HL-60 (cell line): ENCODE data around the gene GFER.

Source experiments
- DNase-seq, 2 experiments: peaks; one replicate each; pipeline ENCODE4 v3.0.0-alpha.2; 2010 to 2020; ENCODE audit warnings: low read depth in 1 of 2, low spot score in 1 of 2
- H3K27ac ChIP-seq: fragments of 250-450 bp; sonication (Bioruptor Pico); replicated peaks from 2 replicates; pipeline ENCODE4 v1.5.1; 2020; ENCODE audit warnings: mild to moderate bottlenecking, moderate library complexity
- H3K27me3 ChIP-seq: fragments of 250-450 bp; sonication (Bioruptor Pico); 2 replicates; pipeline ENCODE4 v1.5.1; 2021; ENCODE audit warnings: mild to moderate bottlenecking, moderate library complexity; ENCODE audit not compliant: insufficient read depth, poor library complexity, severe bottlenecking
- H3K4me3 ChIP-seq: replicated peaks from 2 replicates; pipeline ENCODE4 v1.5.1; 2011; ENCODE audit warnings: mild to moderate bottlenecking, control low read depth, low read length; ENCODE audit not compliant: insufficient read depth
- CTCF ChIP-seq: IDR thresholded peaks from one replicate; pipeline ENCODE4 v1.5.1; 2011; ENCODE audit warnings: low read length, control low read depth, inconsistent platforms; ENCODE audit not compliant: insufficient read depth
- GABPA ChIP-seq: IDR thresholded peaks from 2 replicates; pipeline ENCODE4 v1.6.1; 2012; ENCODE audit warnings: low read depth
- POLR2AphosphoS5 ChIP-seq: IDR thresholded peaks from 2 replicates; pipeline ENCODE4 v1.6.1; 2012; ENCODE audit warnings: low read depth
- REST ChIP-seq: IDR thresholded peaks from 2 replicates; pipeline ENCODE4 v1.6.1; 2012; ENCODE audit warnings: low read depth; ENCODE audit not compliant: insufficient replicate concordance
- SPI1 ChIP-seq: IDR thresholded peaks from 2 replicates; pipeline ENCODE4 v1.6.1; 2012; ENCODE audit warnings: low read depth, mild to moderate bottlenecking, borderline replicate concordance

The GFER gene

GRCh38 chr16:1992704-1993317 lies 8.8 kb downstream of the GFER start:
- TF ChIP-seq CTCF (no peak), POLR2AphosphoS5 (no peak), GABPA (no peak), REST (no peak), SPI1 (no peak)
- DNase-seq: no peak
- no peak overlapping the region for H3K4me3 ChIP-seq

GRCh38 chr16:1993731-1994131 lies 9.7 kb downstream of the GFER start:
- H3K4me3 ChIP-seq: no peak overlapping the region
- peak in 1 of 2 experiments; percentile 33 for DNase-seq
- TF ChIP-seq SPI1 (no peak), REST (no peak), POLR2AphosphoS5 (no peak), CTCF (no peak), GABPA (no peak)
- peaks cover 25% of the 10 kb centered on the region for H3K27me3 ChIP-seq
- no peak overlapping the region for H3K27ac ChIP-seq

More at GRCh38 chr16:1992704-1993317, 8.8 kb downstream of the GFER start:
- no peak overlapping the region for H3K27ac ChIP-seq
- peaks cover 26% of the 10 kb centered on the region for H3K27me3 ChIP-seq

GRCh38 chr16:1997494-1998359 lies 13.7 kb downstream of the GFER start:
- no peak for DNase-seq
- Histone ChIP-seq H3K27me3 (no peaks in the 10 kb centered on the region), H3K27ac (no peak overlapping the region), H3K4me3 (no peak overlapping the region)
- TF ChIP-seq CTCF (no peak), SPI1 (no peak), REST (no peak), POLR2AphosphoS5 (no peak), GABPA (no peak)
